Measurements from ENCODE around the gene SKA1. TPM values are rescaled to one million over a fixed set of nuclear protein-coding genes. Genes with fewer than 3 reads are reported as not detected.

The SKA1 gene
- total and polyA plus RNA-seq, 2 of the 4 experiments (the other 2 are of a cell fraction), result 5.8 to 5.9 TPM

DNA sequence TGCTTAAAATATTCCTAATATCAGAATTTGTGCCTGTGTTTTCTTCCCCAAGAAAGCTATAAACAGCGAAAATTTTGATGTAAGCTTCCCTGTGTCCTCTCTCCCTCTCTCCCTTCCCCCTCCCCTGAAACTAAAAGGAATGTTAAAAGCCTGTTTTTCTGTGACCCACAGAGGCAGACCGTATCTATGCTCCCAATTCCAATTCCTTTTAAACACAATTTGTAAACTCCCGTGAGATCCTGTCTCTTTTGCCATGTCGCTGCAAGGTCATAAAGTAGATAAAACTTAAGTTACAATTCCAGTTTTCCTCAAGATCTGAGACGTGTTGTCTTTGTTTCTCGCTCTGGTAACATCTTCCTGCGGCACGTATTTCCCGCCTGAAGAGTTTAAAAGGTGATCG lies 23.3 kb downstream of the SKA1 start:
- no peaks in the 10 kb centered on the region for H3K9me1 ChIP-seq (ENCODE audit: insufficient read depth, low read length)
- H3K4me1 ChIP-seq (ENCODE audit: control insufficient read depth, insufficient read depth, low read length), result no peaks in the 10 kb centered on the region
- dilution Hi-C loops (cut with HindIII; ENCODE audit: low sequenced_read_pairs, unreplicated experiment), result no loop called here
- H2BK15ac ChIP-seq (ENCODE audit: low read depth, low read length), result no peak overlapping the region
- intact Hi-C loops (cut with micrococcal nuclease), result no loop called here
- H3K36me3 ChIP-seq (ENCODE audit: control insufficient read depth, insufficient read depth, low read length), result no peaks in the 10 kb centered on the region
- no peak overlapping the region for H3K23ac ChIP-seq (ENCODE audit: low read depth, low read length)
- no peaks in the 10 kb centered on the region for H4K20me1 ChIP-seq (ENCODE audit: insufficient read depth, low read length)
- TF ChIP-seq BHLHE40 (IDR thresholded peaks at IDR 0.05; ENCODE audit: low read depth, low read length) (no peak), POLR2A (IDR thresholded peaks at IDR 0.05; ENCODE audit: low read depth, low read length) (no peak), FOS (IDR thresholded peaks at IDR 0.05; ENCODE audit: low read depth, low read length) (no peak), CHD1 (IDR thresholded peaks at IDR 0.05; ENCODE audit: low read depth, low read length) (no peak), RCOR1 (IDR thresholded peaks at IDR 0.05; ENCODE audit: insufficient replicate concordance, low read length) (no peak), RFX5 (IDR thresholded peaks at IDR 0.05; ENCODE audit: low read depth, low read length) (no peak), SMC3 (IDR thresholded peaks at IDR 0.05; ENCODE audit: low read depth, low read length) (no peak), RAD21 (IDR thresholded peaks at IDR 0.05; ENCODE audit: low read length) (no peak), MAZ (IDR thresholded peaks at IDR 0.05; ENCODE audit: borderline replicate concordance, low read depth, low read length) (no peak), NFE2L2 (IDR thresholded peaks at IDR 0.05; ENCODE audit: low read depth, low read length) (no peak), MAFK (IDR thresholded peaks at IDR 0.05; ENCODE audit: low read depth, low read length) (no peak), CEBPB (IDR thresholded peaks at IDR 0.05; ENCODE audit: low read depth, low read length) (no peak)
- TF ChIP-seq, protein P1, sequence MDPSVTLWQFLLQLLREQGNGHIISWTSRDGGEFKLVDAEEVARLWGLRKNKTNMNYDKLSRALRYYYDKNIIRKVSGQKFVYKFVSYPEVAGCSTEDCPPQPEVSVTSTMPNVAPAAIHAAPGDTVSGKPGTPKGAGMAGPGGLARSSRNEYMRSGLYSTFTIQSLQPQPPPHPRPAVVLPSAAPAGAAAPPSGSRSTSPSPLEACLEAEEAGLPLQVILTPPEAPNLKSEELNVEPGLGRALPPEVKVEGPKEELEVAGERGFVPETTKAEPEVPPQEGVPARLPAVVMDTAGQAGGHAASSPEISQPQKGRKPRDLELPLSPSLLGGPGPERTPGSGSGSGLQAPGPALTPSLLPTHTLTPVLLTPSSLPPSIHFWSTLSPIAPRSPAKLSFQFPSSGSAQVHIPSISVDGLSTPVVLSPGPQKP (IDR thresholded peaks at IDR 0.05; ENCODE audit: borderline replicate concordance, low read depth, low read length), result no peak
- TF ChIP-seq, protein P2, sequence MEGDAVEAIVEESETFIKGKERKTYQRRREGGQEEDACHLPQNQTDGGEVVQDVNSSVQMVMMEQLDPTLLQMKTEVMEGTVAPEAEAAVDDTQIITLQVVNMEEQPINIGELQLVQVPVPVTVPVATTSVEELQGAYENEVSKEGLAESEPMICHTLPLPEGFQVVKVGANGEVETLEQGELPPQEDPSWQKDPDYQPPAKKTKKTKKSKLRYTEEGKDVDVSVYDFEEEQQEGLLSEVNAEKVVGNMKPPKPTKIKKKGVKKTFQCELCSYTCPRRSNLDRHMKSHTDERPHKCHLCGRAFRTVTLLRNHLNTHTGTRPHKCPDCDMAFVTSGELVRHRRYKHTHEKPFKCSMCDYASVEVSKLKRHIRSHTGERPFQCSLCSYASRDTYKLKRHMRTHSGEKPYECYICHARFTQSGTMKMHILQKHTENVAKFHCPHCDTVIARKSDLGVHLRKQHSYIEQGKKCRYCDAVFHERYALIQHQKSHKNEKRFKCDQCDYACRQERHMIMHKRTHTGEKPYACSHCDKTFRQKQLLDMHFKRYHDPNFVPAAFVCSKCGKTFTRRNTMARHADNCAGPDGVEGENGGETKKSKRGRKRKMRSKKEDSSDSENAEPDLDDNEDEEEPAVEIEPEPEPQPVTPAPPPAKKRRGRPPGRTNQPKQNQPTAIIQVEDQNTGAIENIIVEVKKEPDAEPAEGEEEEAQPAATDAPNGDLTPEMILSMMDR (conservative IDR thresholded peaks at IDR 0.05; ENCODE audit: low read depth, low read length), result no peak
- TF ChIP-seq, protein P3, sequence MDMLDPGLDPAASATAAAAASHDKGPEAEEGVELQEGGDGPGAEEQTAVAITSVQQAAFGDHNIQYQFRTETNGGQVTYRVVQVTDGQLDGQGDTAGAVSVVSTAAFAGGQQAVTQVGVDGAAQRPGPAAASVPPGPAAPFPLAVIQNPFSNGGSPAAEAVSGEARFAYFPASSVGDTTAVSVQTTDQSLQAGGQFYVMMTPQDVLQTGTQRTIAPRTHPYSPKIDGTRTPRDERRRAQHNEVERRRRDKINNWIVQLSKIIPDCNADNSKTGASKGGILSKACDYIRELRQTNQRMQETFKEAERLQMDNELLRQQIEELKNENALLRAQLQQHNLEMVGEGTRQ (IDR thresholded peaks at IDR 0.05; ENCODE audit: low read depth, low read length), result no peak
- no peak overlapping the region for H4K91ac ChIP-seq (ENCODE audit: insufficient read depth, low read depth, low read length)
- CTCF ChIA-PET, result interaction anchor here (1.1 kb wide), 1 partner anchor 10 kb away, joined by 4 read pairs; no protein-coding TSS in a partner anchor
- no peak overlapping the region for H3K4me2 ChIP-seq (ENCODE audit: low read depth, low read length)
- no peak overlapping the region for H3K14ac ChIP-seq (replicated peaks; ENCODE audit: low read depth, low read length)
- peaks cover 4% of the 10 kb centered on the region for H3K27me3 ChIP-seq (ENCODE audit: control insufficient read depth, insufficient read depth, low read length)
- H4K5ac ChIP-seq (ENCODE audit: low read depth, low read length), result no peak overlapping the region
- H3K56ac ChIP-seq (ENCODE audit: extremely low read depth, insufficient read depth, low read length), result no peak overlapping the region
- no peak overlapping the region for H2BK5ac ChIP-seq (ENCODE audit: low read depth, low read length, poor library complexity, severe bottlenecking)
- ATAC-seq (ENCODE audit: low read depth), result no peak
- no peak overlapping the region for H2BK20ac ChIP-seq (ENCODE audit: low read depth, low read length)
- H2AFZ ChIP-seq (replicated peaks; ENCODE audit: low read length, poor library complexity), result peak overlapping the region; percentile 23
- H2AK9ac ChIP-seq (replicated peaks; ENCODE audit: low read depth, low read length, poor library complexity), result no peak overlapping the region
- no peak for DNase-seq
- no peak overlapping the region for H3K4me3 ChIP-seq (ENCODE audit: insufficient read depth, low read depth, low read length)
- H3K4ac ChIP-seq (ENCODE audit: low read depth, low read length), result no peak overlapping the region
- H2BK120ac ChIP-seq (ENCODE audit: low read depth, low read length), result no peak overlapping the region
- no peaks in the 10 kb centered on the region for H3K79me1 ChIP-seq (ENCODE audit: low read depth in 1 of 2, low read length in 2 of 2)
- BruUV-seq (replicated peaks), result no TSS peak
- no peak overlapping the region for H3K27ac ChIP-seq (ENCODE audit: insufficient read depth, low read length)
- POLR2A ChIA-PET (ENCODE audit: unreplicated experiment), result no interaction called here
- no peak overlapping the region for H3K9ac ChIP-seq (ENCODE audit: low read depth, low read length)
- H4K8ac ChIP-seq (ENCODE audit: low read depth in 2 of 2, low read length in 2 of 2), result no peak overlapping the region
- no peaks in the 10 kb centered on the region for H3K9me3 ChIP-seq (ENCODE audit: control insufficient read depth, insufficient read depth, low read length)
- WGBS, 2 experiments (ENCODE audit: extremely low coverage in 2 of 2, insufficient read length in 1 of 2), result 16% methylated on average over 5 of the region's 10 CpGs; no CpG with 5 or more reads in 1 of the 2 experiments
- in situ Hi-C loops (cut with MboI; ENCODE audit: low sequenced_read_pairs), result no loop called here
- no peak overlapping the region for H3K18ac ChIP-seq (ENCODE audit: low read depth, low read length)
- no peak overlapping the region for H2AK5ac ChIP-seq (ENCODE audit: low read depth, low read length)

Measured in IMR-90 (cell line).